Lower leg skin (tissue), 3 donors: ENCODE data around the gene LINGO4.

Experiments used
- CTCF ChIP-seq, 3 donors: fragments of 450-650 bp; IDR thresholded peaks; one replicate each; pipeline ENCODE4 v1.5.1; 2016; ENCODE audit warnings: antibody characterized with exemption in 3 of 3, mild to moderate bottlenecking in 3 of 3, moderate library complexity in 2 of 3
- POLR2A ChIP-seq, 2 donors: fragments of 450-650 bp; IDR thresholded peaks; one replicate each; pipeline ENCODE4 v1.6.1; 2016 to 2017; ENCODE audit warnings: antibody characterized with exemption in 2 of 2, mild to moderate bottlenecking in 1 of 2, moderate library complexity in 1 of 2

- TF ChIP-seq POLR2A (IDR thresholded peaks at IDR 0.05), result no peak
- no peak for TF ChIP-seq CTCF (IDR thresholded peaks at IDR 0.05)
Observed at GRCh38 chr1:151830055-151830454, 24.8 kb upstream of the LINGO4 start.
